Sigmoid colon (tissue), 7 donors: ENCODE data around the gene CEACAM16. TPM values are rescaled to one million over a fixed set of nuclear protein-coding genes. Genes with fewer than 3 reads are reported as not detected.

ENCODE experiments used
- DNase-seq: peaks from one replicate; pipeline ENCODE4 v3.0.0-alpha.2; 2019
- H3K27ac ChIP-seq, 4 donors: fragments of 200-600 bp; sonication (generic); one replicate each; pipeline ENCODE4 v1.5.1; 2016 to 2019; ENCODE audit warnings: mild to moderate bottlenecking in 1 of 4
- H3K27me3 ChIP-seq, 3 donors: fragments of 200-600 bp; sonication (generic); one replicate each; pipeline ENCODE4 v1.5.1; 2019; ENCODE audit warnings: mild to moderate bottlenecking in 1 of 3
- H3K36me3 ChIP-seq, 4 donors: fragments of 200-600 bp; sonication (generic); one replicate each; pipeline ENCODE4 v1.5.1; 2016 to 2019
- H3K4me1 ChIP-seq, 4 donors: fragments of 200-600 bp; sonication (generic); one replicate each; pipeline ENCODE4 v1.5.1; 2017 to 2019
- H3K4me3 ChIP-seq, 4 donors: fragments of 200-600 bp; sonication (generic); one replicate each; pipeline ENCODE4 v1.5.1; 2017 to 2019; ENCODE audit warnings: mild to moderate bottlenecking in 2 of 4, moderate library complexity in 1 of 4
- H3K9me3 ChIP-seq, 4 donors: fragments of 200-600 bp in 3 of 4; sonication (generic) in 3 of 4; one replicate each; pipeline versions ENCODE4 v1.5.1 to v1.6.1; 2013 to 2019
- CTCF ChIP-seq, 4 experiments: fragments of 450-650 bp in 3 of 4; fragments of 200-600 bp in 1 of 4; IDR thresholded peaks; one replicate each; pipeline ENCODE4 v1.5.1; 2016 to 2019; ENCODE audit warnings: antibody characterized with exemption in 4 of 4, mild to moderate bottlenecking in 3 of 4, moderate library complexity in 2 of 4
- EP300 ChIP-seq, 4 donors: sonication (generic); formaldehyde crosslinking; IDR thresholded peaks; one replicate each; pipeline ENCODE4 v1.6.1; 2017; ENCODE audit warnings: antibody characterized with exemption in 4 of 4
- POLR2A ChIP-seq, 2 donors: fragments of 450-650 bp; IDR thresholded peaks; one replicate each; pipeline ENCODE4 v1.6.1; 2016; ENCODE audit warnings: antibody characterized with exemption in 2 of 2, mild to moderate bottlenecking in 2 of 2, moderate library complexity in 2 of 2
- POLR2AphosphoS5 ChIP-seq, 4 donors: sonication (generic); formaldehyde crosslinking; IDR thresholded peaks; one replicate each; pipeline ENCODE4 v1.6.1; 2017; ENCODE audit warnings: antibody characterized with exemption in 4 of 4
- WGBS, 2 donors: extraction: QIAGEN DNeasy Blood & Tissue Kit; methylation state at CpG; one replicate each; pipeline ENCODE4 v1.1.7; 2013; 5-methylcytosine and 5-hydroxymethylcytosine counted together
- intact Hi-C: fragments of 100-400 bp; cut with DNase I; formaldehyde crosslinking; loops from one replicate; pipeline ENCODE4 v1.15.1; 2023
- polyA plus RNA-seq, 3 donors: library from polyadenylated mRNA; stranded (reverse); fragments of 200-250 nt; gene quantifications; one replicate each; pipeline ENCODE4 v1.2.3, GENCODE V29; 2013
- total RNA-seq, 4 donors: library from RNA; depleted of rRNA; stranded (reverse); fragments of >200 nt; gene quantifications; one replicate each; pipeline ENCODE4 v1.1.0, GENCODE V29; 2016
- donor health status: healthy with polysubstance abuse.
- donor health status: Bipolar disorder and iron deficiency.
- donor health status: healthy.

The CEACAM16 gene
- total and polyA plus RNA-seq, 7 donors, result not detected

GRCh38 chr19:44702551-44703176 lies 3.7 kb downstream of the CEACAM16 start:
- DNase-seq, result no peak
- H3K27me3 ChIP-seq, result peaks cover 0 to 7% (median 0%) of the 10 kb centered on the region in 3 donors
- no peak overlapping the region for H3K27ac ChIP-seq
- H3K9me3 ChIP-seq, result no peaks in the 10 kb centered on the region
- intact Hi-C loops, result no loop called here
- no peak overlapping the region for H3K4me3 ChIP-seq
- H3K4me1 ChIP-seq, result no peaks in the 10 kb centered on the region
- H3K36me3 ChIP-seq, result no peaks in the 10 kb centered on the region
- TF ChIP-seq POLR2A (IDR thresholded peaks at IDR 0.05), result no peak
- no peak for TF ChIP-seq CTCF (IDR thresholded peaks at IDR 0.05)
- TF ChIP-seq EP300 (IDR thresholded peaks at IDR 0.05), result no peak
- TF ChIP-seq POLR2AphosphoS5 (IDR thresholded peaks at IDR 0.05), result no peak
- 89 to 92% methylated on average over 17 of the region's 17 CpGs for WGBS, 2 donors

GRCh38 chr19:44703336-44704078 lies 4.6 kb downstream of the CEACAM16 start:
- Histone ChIP-seq H3K27ac (no peak overlapping the region), H3K27me3 (peaks cover 0 to 3% (median 0%) of the 10 kb centered on the region in 3 donors), H3K9me3 (no peaks in the 10 kb centered on the region), H3K4me3 (no peak overlapping the region), H3K4me1 (no peaks in the 10 kb centered on the region), H3K36me3 (no peaks in the 10 kb centered on the region)
- no peak for DNase-seq
- intact Hi-C loops, result no loop called here
- no peak for TF ChIP-seq POLR2AphosphoS5 (IDR thresholded peaks at IDR 0.05)
- TF ChIP-seq CTCF (IDR thresholded peaks at IDR 0.05), result no peak
- no peak for TF ChIP-seq EP300 (IDR thresholded peaks at IDR 0.05)
- TF ChIP-seq POLR2A (IDR thresholded peaks at IDR 0.05), result no peak
- WGBS, 2 donors, result 92 to 95% methylated on average over 28 of the region's 28 CpGs

- no peaks in the 10 kb centered on the region for H3K36me3 ChIP-seq
- H3K9me3 ChIP-seq, result no peaks in the 10 kb centered on the region
- H3K4me3 ChIP-seq, result no peak overlapping the region
- H3K27ac ChIP-seq, result no peak overlapping the region
- no peak for DNase-seq
- intact Hi-C loops, result no loop called here
- WGBS, 2 donors, result 96 to 98% methylated on average over 1 of the region's 1 CpG
- TF ChIP-seq CTCF (IDR thresholded peaks at IDR 0.05), result no peak
- TF ChIP-seq POLR2AphosphoS5 (IDR thresholded peaks at IDR 0.05), result no peak
- TF ChIP-seq POLR2A (IDR thresholded peaks at IDR 0.05), result no peak
- TF ChIP-seq EP300 (IDR thresholded peaks at IDR 0.05), result no peak
- no peaks in the 10 kb centered on the region for H3K4me1 ChIP-seq
- no peaks in the 10 kb centered on the region for H3K27me3 ChIP-seq
Observed at GRCh38 chr19:44704982-44705381, 6.0 kb downstream of the CEACAM16 start.

- Histone ChIP-seq H3K4me3 (no peak overlapping the region), H3K27ac (no peak overlapping the region), H3K27me3 (no peaks in the 10 kb centered on the region), H3K4me1 (no peaks in the 10 kb centered on the region), H3K9me3 (no peaks in the 10 kb centered on the region), H3K36me3 (no peaks in the 10 kb centered on the region)
- intact Hi-C loops, result no loop called here
- DNase-seq, result no peak
- no peak for TF ChIP-seq CTCF (IDR thresholded peaks at IDR 0.05)
- TF ChIP-seq POLR2A (IDR thresholded peaks at IDR 0.05), result no peak
- WGBS, 2 donors, result 92 to 95% methylated on average over 12 of the region's 12 CpGs
Observed at GRCh38 chr19:44705502-44706010, 6.6 kb downstream of the CEACAM16 start.
